RPMI7951 (cell line): ENCODE results near the gene CMTM7. TPM values are rescaled to one million over a fixed set of nuclear protein-coding genes. Genes with fewer than 3 reads are reported as not detected.
"Not testable (repeated sequence)": the region's sequence is repeated elsewhere in the genome, so short reads cannot be mapped to it uniquely, and the experiment has no call there.

ENCODE experiments used
- DNase-seq: peaks from one replicate; pipeline ENCODE4 v3.0.0-alpha.2; 2012; ENCODE audit warnings: low read depth
- total RNA-seq: library from RNA; depleted of rRNA; stranded (reverse); fragments of >200 nt; shearing (Covaris generic); gene quantifications from 2 replicates; pipeline ENCODE4 v1.2.3, GENCODE V29; 2014

CMTM7 gene
- total RNA-seq, 1 experiment from 2014 or later, result 24.5 TPM

DNA sequence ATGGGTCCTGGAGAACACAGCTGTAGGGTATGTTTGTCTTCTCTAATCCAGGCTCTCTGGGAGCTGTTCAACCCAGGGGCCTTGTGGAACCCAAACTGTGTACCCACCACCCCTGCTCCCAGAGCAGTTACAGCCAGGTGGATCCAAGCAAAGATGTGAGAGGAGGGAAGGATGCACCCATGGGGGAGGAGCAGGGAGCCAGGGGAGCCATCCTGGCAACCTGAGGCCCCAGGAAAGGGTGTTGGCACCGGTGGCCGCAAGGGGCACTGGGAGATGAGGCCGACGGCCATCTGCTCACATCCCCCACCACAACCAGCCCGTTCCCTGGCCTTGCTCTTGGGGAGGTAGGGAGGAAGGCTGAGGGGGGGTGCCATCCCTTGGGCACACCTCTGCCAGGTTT, 67.8 kb downstream of the CMTM7 start:
- DNase-seq, result no peak

DNA sequence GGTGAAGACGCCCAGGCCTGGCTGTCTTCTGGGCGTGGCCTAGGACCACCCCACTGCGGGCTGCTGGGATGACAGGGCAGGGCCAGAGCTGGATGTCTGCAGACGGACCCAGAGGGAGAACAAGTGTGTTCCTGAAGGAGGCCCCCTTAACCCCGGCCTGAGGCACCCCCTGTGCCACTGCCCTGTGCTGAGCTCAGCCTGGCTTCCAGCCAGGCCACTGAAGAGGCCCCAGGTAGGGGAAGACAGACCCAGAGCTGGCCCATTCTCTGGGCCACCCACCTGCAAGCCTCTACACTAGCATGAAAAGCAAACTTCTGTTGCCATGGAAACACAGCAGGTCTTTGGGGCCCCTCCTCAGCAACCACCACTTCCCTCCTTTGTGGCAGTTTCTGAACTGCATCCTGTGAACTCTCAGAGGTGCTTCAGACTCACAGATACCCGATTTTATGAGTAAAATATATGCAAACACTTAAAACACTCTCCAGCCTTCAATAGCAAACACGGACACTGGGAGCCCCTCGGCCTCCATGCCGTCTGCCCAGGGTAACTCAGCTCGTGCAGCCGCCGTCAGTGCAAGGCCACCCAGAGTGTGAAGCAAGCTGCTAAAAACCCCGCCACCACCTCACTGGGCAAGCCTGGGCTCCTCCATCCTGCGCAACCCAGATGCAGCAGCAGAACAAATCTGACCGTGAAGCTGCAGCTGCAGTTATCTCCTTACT, 68.5 kb downstream of the CMTM7 start:
- no peak for DNase-seq

- DNase-seq, result not testable (repeated sequence)
These were observed 69.3 kb downstream of the CMTM7 start for GRCh38 chr3:32460817-32461496.

DNA sequence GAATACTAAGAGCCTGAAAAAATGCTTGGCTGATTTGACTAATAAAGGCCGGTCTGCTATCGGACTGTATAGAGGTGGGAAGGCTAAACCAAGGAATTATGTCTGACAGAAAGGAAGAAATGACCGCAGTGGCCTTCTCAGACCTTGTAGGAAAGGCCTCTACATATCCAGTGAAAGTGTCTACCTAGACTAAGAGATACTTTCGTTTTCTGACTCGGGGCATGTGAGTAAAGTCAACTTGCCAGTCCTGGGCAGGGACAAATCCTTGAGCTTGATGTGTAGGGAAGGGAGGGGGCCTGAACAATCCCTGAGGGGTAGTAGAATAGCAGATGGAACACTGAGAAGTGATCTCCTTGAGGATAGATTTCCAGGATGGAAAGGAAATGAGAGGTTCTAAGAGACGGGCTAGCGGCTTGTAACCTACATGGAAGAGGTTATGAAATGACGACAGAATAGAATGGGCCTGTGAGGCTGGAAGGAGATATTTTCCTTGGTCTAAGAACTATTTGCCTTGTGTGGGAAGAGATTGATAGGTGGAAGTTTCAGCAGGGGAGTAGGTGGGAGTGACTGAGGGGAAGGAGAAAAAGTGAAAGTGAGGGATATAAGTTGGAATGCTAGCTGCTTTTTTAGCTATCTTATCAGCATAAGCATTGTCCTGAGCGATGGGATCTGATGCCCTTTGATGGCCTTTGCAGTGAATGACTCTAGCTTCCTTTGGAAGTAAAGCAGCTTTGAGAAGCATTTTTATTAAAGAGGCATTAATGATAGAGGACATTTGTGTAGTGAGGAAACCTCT, 70.7 kb downstream of the CMTM7 start:
- not testable (repeated sequence) for DNase-seq

- DNase-seq, result not testable (repeated sequence)
These were observed 71.8 kb downstream of the CMTM7 start for GRCh38 chr3:32463415-32463814.

DNA sequence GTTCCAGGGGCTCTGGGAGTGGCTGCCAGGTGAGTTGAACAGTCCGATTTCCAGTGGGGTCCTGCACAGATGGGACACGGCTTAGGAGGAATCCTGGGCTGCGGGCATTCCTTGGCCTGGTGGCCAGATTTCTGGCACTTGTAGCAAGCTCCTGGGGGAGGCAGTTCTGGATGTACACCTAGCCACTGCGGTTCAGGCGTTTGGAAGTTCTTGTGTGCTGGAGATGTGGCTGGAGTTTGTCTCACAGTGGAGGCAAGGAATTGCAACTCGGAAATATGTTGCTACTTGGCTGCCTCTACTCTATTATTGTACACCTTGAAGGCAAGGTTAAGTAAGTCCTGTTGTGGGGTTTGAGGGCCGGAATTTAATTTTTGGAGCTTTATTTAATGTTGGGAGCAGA, 73.1 kb downstream of the CMTM7 start:
- DNase-seq, result not testable (repeated sequence)

DNA sequence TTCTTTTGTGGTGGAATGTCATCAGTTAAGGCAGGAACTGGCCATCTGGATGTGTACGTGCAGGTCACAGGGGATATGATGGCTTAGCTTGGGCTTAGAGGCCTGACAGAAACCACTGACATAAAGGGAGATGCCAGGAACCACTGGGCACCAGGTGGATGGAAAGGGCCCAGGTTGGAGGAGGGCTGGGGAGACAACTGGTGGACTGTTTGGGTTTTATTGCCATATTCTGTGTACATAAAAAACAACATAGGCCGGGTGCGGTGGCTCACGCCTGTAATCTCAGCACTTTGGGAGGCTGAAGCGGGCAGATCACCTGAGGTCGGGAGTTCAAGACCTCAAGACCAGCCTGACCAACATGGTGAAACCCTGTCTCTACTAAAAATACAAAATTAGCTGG, 75.2 kb downstream of the CMTM7 start:
- not testable (repeated sequence) for DNase-seq

DNA sequence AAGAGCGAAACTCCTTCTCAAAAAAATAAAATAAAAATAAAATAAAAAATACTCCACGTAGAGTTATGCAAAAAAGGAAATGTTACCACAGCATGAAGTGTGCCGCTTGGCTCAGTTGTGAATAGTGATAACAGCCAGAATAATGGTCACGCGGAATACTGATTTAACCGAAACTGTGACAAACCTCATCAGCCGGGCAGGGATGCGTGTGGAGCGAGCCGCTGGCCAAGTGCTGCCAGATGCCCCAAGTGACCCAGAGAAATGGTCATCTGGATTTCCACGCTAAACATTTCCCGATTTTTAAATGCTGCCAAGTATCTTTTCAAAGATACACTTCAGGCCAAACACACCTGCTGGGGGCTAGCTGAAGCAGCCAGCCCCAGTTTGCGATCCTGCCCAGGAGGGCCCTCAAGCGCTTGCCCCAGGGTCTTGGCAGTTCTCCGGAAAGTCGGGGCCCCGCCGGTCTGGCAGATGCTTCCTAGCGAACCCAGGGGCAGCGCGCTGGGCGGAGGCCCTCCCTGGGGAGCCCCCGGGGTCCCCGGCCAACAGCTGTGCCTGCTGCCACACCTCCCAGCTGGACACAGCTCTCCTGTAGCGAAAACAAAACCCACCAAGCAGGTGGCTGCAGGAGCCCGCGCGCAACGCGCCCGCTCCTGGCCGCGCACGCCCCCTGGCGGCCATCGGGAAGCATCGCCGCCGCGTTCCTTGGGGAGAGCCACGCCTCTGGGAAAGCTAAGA, 75.8 kb downstream of the CMTM7 start:
- peak; percentile 47 for DNase-seq

DNA sequence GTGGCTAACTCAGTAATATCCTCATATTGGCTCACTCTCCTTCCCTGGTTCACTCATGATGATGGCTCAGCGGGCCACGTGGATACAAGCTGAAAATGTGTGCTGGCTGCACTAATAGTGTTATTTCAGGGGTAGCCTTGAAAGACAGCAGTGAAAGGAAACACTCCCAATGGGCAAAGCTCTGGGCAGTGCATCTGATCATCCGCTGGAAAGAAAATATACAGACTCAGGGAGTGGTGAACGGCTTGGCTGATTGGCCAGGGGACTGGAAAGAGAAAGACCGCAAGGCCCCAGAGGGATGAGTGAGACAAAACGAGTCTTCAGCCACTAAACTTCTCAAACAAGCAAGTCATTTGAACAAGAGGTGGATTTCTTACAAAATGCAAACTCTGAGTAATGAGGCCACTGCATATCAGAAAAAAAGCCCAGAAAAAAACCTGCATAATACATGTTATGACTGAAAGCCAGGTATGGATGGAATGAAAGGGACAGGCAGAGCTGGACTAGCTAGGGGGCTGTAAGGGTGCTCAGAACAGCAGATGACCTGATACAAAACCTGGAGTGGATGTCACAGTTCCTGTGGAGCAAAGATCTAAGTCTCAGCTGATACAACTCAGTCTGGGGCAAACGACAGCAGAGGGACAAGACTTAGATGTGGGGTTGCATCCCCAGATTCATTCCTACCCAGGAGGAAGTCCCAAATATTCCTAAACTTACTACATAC, 77.7 kb downstream of the CMTM7 start:
- no peak for DNase-seq

DNA sequence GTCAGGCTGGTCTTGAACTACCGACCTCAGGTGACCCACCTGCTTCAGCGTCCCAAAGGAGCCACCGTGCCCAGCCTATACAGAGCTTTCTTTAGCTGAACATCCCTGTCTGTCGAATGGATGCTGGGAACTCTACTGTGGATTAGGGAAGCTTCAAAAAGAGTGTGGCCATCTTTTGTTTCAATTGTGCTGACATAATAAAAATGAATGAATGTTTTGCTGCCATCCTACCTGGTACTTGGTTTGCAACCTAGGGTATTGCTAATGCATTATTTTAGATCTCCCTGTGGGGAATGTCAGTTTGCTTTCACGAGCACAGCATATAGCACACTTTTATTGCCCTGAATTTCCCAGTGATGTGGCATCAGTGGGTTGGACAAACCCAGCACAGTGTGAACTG, 78.7 kb downstream of the CMTM7 start:
- DNase-seq, result no peak

- DNase-seq, result no peak
These were observed 79.6 kb downstream of the CMTM7 start for GRCh38 chr3:32471246-32471645.

DNA sequence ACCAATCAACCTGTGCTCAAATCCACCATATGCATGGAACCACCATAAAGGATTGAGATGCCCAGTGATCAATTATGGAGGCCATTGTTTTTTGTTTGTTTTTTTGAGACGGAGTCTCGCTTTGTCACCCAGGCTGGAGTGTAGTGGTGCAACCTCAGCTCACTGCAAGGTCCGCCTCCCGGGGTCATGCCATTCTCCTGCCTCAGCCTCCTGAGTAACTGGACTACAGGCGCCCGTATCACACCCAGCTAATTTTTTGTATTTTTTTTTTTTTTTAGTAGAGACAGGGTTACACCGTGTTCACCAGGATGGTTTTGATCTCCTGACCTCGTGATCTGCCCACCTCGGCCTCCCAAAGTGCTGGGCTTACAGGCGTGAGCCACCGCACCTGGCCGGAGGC, 80.5 kb downstream of the CMTM7 start:
- not testable (repeated sequence) for DNase-seq

GRCh38 chr3:32474201-32474600, 82.5 kb downstream of the CMTM7 start:
- no peak for DNase-seq

GRCh38 chr3:32480604-32481003, 89.0 kb downstream of the CMTM7 start:
- DNase-seq, result no peak

- DNase-seq, result no peak
These were observed 90.4 kb downstream of the CMTM7 start for GRCh38 chr3:32481791-32482631.

DNA sequence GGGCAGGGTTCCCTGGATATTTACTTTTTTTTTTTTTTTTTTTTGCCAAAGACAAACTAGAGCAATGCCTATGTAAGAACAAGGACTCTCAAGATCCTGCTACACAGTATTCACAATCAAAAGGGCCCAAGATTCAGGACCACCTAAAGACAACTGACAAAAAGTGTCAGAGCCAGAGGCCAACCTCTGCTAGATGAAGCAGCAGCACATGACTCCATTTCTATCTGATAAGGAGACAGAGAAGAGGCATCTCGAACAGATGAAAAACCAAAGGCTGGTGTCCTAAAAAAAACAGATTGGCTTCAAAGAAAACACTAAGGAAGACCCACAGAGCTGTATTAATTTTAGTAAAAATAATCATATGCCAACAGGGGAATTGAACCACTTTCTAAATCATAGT, 91.0 kb downstream of the CMTM7 start:
- no peak for DNase-seq

GRCh38 chr3:32483772-32484171, 92.1 kb downstream of the CMTM7 start:
- no peak for DNase-seq

GRCh38 chr3:32484436-32484835, 92.8 kb downstream of the CMTM7 start:
- DNase-seq, result no peak

- DNase-seq, result no peak
These were observed 96.3 kb downstream of the CMTM7 start for GRCh38 chr3:32487781-32488473.
